ENCODE data around the gene ADAMTS10.

DNA sequence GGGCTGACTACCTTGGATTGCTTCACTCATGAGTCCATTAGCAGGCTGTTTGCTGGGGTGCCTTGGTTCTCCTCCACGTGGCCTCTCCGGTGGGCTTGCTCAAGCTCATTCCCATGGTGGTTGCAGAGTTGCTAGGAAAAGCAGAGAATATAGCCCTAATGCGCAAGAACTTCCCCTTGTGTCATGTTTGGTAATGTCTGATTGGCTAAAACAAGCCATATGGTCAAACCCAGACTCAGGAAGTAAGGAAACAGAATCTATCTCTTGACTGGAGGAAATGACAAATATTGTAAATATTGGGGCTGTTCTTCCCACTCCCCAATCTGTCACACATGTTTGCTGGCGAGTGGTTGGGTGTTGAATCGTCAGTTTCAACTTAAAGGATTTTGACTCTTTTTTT lies 32.0 kb upstream of the ADAMTS10 start:
- TF ChIP-seq, protein P1, sequence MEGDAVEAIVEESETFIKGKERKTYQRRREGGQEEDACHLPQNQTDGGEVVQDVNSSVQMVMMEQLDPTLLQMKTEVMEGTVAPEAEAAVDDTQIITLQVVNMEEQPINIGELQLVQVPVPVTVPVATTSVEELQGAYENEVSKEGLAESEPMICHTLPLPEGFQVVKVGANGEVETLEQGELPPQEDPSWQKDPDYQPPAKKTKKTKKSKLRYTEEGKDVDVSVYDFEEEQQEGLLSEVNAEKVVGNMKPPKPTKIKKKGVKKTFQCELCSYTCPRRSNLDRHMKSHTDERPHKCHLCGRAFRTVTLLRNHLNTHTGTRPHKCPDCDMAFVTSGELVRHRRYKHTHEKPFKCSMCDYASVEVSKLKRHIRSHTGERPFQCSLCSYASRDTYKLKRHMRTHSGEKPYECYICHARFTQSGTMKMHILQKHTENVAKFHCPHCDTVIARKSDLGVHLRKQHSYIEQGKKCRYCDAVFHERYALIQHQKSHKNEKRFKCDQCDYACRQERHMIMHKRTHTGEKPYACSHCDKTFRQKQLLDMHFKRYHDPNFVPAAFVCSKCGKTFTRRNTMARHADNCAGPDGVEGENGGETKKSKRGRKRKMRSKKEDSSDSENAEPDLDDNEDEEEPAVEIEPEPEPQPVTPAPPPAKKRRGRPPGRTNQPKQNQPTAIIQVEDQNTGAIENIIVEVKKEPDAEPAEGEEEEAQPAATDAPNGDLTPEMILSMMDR (IDR thresholded peaks at IDR 0.05), result no peak
- no peak for TF ChIP-seq POLR2A (IDR thresholded peaks at IDR 0.05)
